Caco-2 (cell line): Measurements from ENCODE around the gene KYNU. TPM values are rescaled to one million over a fixed set of nuclear protein-coding genes. Genes with fewer than 3 reads are reported as not detected.

Experiments
- BruUV-seq: library from RNA; stranded (reverse); fragments of 400-500 nt; replicated peaks from 2 replicates; lab custom pipeline; 2021; lab: Mats Ljungman, UMichigan
- CTCF ChIA-PET: fragments of 300-600 bp; sonication (Branson Sonifier 250); formaldehyde crosslinking; loops from one replicate; lab custom pipeline; 2022; ENCODE audit warnings: antibody characterized with exemption; lab: Charles Lee
- POLR2A ChIA-PET: fragments of 300-600 bp; sonication (Branson Sonifier 250); formaldehyde crosslinking; loops from one replicate; lab custom pipeline; 2022; ENCODE audit warnings: antibody characterized with exemption; lab: Charles Lee
- DNase-seq, 2 experiments: peaks; one replicate each; pipeline versions ENCODE4 v3.0.0 to v3.0.0-alpha.2; 2020 to 2022
- H3K27me3 ChIP-seq: replicated peaks from 2 replicates; pipeline ENCODE4 v1.6.0; 2011; ENCODE audit warnings: low read length; ENCODE audit not compliant: control insufficient read depth, insufficient read depth
- H3K36me3 ChIP-seq: 2 replicates; pipeline ENCODE4 v1.5.1; 2011; ENCODE audit warnings: low read length; ENCODE audit not compliant: control insufficient read depth, insufficient read depth
- H3K4me1 ChIP-seq: fragments of 250-450 bp; sonication (Bioruptor Pico); 2 replicates; pipeline ENCODE4 v1.5.1; 2020; ENCODE audit warnings: mild to moderate bottlenecking
- H3K4me3 ChIP-seq: 2 replicates; pipeline ENCODE4 v1.5.1; 2011; ENCODE audit warnings: low read depth, mild to moderate bottlenecking, control low read depth, low read length
- H3K9me3 ChIP-seq: fragments of 250-450 bp; sonication (Bioruptor Pico); 2 replicates; pipeline ENCODE4 v1.5.1; 2020; ENCODE audit warnings: mild to moderate bottlenecking, moderate library complexity
- H3K27ac Mint-ChIP-seq: one replicate; pipeline ENCODE4 v1.8.0; 2022; ENCODE audit warnings: mixed read lengths; ENCODE audit not compliant: unreplicated experiment
- H3K27me3 Mint-ChIP-seq: one replicate; pipeline ENCODE4 v1.8.0; 2022; ENCODE audit warnings: mixed read lengths; ENCODE audit not compliant: insufficient read depth, unreplicated experiment
- H3K36me3 Mint-ChIP-seq: one replicate; pipeline ENCODE4 v1.8.0; 2022; ENCODE audit warnings: mild to moderate bottlenecking, mixed read lengths; ENCODE audit not compliant: insufficient read depth, unreplicated experiment
- H3K4me1 Mint-ChIP-seq: one replicate; pipeline ENCODE4 v1.8.0; 2022; ENCODE audit warnings: low read depth, mixed read lengths; ENCODE audit not compliant: unreplicated experiment
- H3K4me3 Mint-ChIP-seq: one replicate; pipeline ENCODE4 v1.8.0; 2022; ENCODE audit warnings: mild to moderate bottlenecking, moderate library complexity, mixed read lengths; ENCODE audit not compliant: unreplicated experiment
- H3K9me3 Mint-ChIP-seq: one replicate; pipeline ENCODE4 v1.8.0; 2022; ENCODE audit warnings: mixed read lengths; ENCODE audit not compliant: unreplicated experiment
- CTCF ChIP-seq, 2 experiments: fragments of 200-600 bp in 1 of 2; IDR thresholded peaks; 1 replicate in 1 of 2; 2 replicates in 1 of 2; pipeline versions ENCODE4 v1.5.1 to v1.8.0; 2011 to 2022; ENCODE audit warnings: antibody characterized with exemption in 1 of 2, control low read depth in 1 of 2, inconsistent platforms in 1 of 2, low read depth in 1 of 2, low read length in 1 of 2, mild to moderate bottlenecking in 1 of 2, moderate library complexity in 1 of 2; ENCODE audit not compliant: insufficient read depth in 1 of 2, severe bottlenecking in 1 of 2, unreplicated experiment in 1 of 2
- intact Hi-C: fragments of 100-400 bp; cut with micrococcal nuclease; formaldehyde crosslinking; loops from one replicate; pipeline ENCODE4 v1.10.0; 2022; ENCODE audit not compliant: unreplicated experiment
- total RNA-seq: library from RNA; stranded (reverse); gene quantifications from 2 replicates; pipeline ENCODE4 v1.2.3, GENCODE V29; 2022

KYNU gene
- total RNA-seq, 1 experiment from 2014 or later: 4.3 TPM

- no peaks in the 10 kb centered on the region for H3K9me3 Mint-ChIP-seq
- Histone ChIP-seq H3K9me3 (peaks cover 4% of the 10 kb centered on the region; the same call in 1 of the 2 replicates), H3K4me1 (peaks cover 8% of the 10 kb centered on the region), H3K27me3 (no peaks in the 10 kb centered on the region), H3K36me3 (no peaks in the 10 kb centered on the region), H3K4me3 (no peak overlapping the region)
- H3K36me3 Mint-ChIP-seq: no peaks in the 10 kb centered on the region
- no peak for TF ChIP-seq CTCF (IDR thresholded peaks at IDR 0.05; ENCODE audit: insufficient read depth in 1 of 2, low read depth in 1 of 2, low read length in 1 of 2, severe bottlenecking in 1 of 2, unreplicated experiment in 1 of 2)
- no peak for DNase-seq
- H3K4me3 Mint-ChIP-seq: no peak overlapping the region
- intact Hi-C loops: no loop called here
- H3K4me1 Mint-ChIP-seq: peaks cover 10% of the 10 kb centered on the region
- BruUV-seq: no TSS peak
- no peak overlapping the region for H3K27ac Mint-ChIP-seq
- ChIA-PET POLR2A (no interaction called here), CTCF (no interaction called here)
- H3K27me3 Mint-ChIP-seq: no peaks in the 10 kb centered on the region
Measured at GRCh38 chr2:142883526-142883925, 6.1 kb downstream of the KYNU start.

GRCh38 chr2:142885543-142885942 lies 8.1 kb downstream of the KYNU start:
- DNase-seq: no peak
- peaks cover 1% of the 10 kb centered on the region; the same call in 1 of the 2 replicates for H3K4me1 ChIP-seq
- TF ChIP-seq CTCF (IDR thresholded peaks at IDR 0.05; ENCODE audit: insufficient read depth in 1 of 2, low read depth in 1 of 2, low read length in 1 of 2, severe bottlenecking in 1 of 2, unreplicated experiment in 1 of 2): no peak
- intact Hi-C loops: no loop called here
- H3K4me1 Mint-ChIP-seq: peaks cover 8% of the 10 kb centered on the region
- H3K9me3 Mint-ChIP-seq: no peaks in the 10 kb centered on the region
- H3K4me3 ChIP-seq: no peak overlapping the region
- CTCF ChIA-PET: no interaction called here
- no peak overlapping the region for H3K4me3 Mint-ChIP-seq
- peaks cover 4% of the 10 kb centered on the region; the same call in 1 of the 2 replicates for H3K9me3 ChIP-seq
- H3K27me3 Mint-ChIP-seq: no peaks in the 10 kb centered on the region
- no peaks in the 10 kb centered on the region for H3K36me3 ChIP-seq
- BruUV-seq: no TSS peak
- H3K27me3 ChIP-seq: no peaks in the 10 kb centered on the region
- POLR2A ChIA-PET: no interaction called here
- no peaks in the 10 kb centered on the region for H3K36me3 Mint-ChIP-seq
- no peak overlapping the region for H3K27ac Mint-ChIP-seq

GRCh38 chr2:142892715-142893114 lies 15.3 kb downstream of the KYNU start:
- H3K36me3 ChIP-seq: no peaks in the 10 kb centered on the region
- no peaks in the 10 kb centered on the region for H3K27me3 Mint-ChIP-seq

More at GRCh38 chr2:142892715-142893114, 15.3 kb downstream of the KYNU start:
- Histone ChIP-seq H3K4me1 (no peaks in the 10 kb centered on the region), H3K9me3 (no peaks in the 10 kb centered on the region), H3K27me3 (no peaks in the 10 kb centered on the region), H3K4me3 (no peak overlapping the region)
- DNase-seq: no peak
- ChIA-PET CTCF (no interaction called here), POLR2A (no interaction called here)
- no peak for TF ChIP-seq CTCF (IDR thresholded peaks at IDR 0.05; ENCODE audit: insufficient read depth in 1 of 2, low read depth in 1 of 2, low read length in 1 of 2, severe bottlenecking in 1 of 2, unreplicated experiment in 1 of 2)
- Mint-ChIP-seq H3K4me3 (no peak overlapping the region), H3K9me3 (no peaks in the 10 kb centered on the region), H3K27ac (no peak overlapping the region), H3K4me1 (no peaks in the 10 kb centered on the region), H3K36me3 (no peaks in the 10 kb centered on the region)
- intact Hi-C loops: no loop called here
- no TSS peak for BruUV-seq
